Activated T-cell treated with anti-CD3 and anti-CD28 coated beads, Interleukin-2, amount 50 U/mL, for 24 hours (primary cell): ENCODE measurements around the gene LTBP4.
"Not testable (repeated sequence)": the region's sequence is repeated elsewhere in the genome, so short reads cannot be mapped to it uniquely, and the experiment has no call there.

Experiments
- DNase-seq: peaks from one replicate; pipeline ENCODE4 v3.0.0-alpha.2; 2020
- H3K27ac Mint-ChIP-seq: 2 replicates; pipeline ENCODE4 v1.8.0; 2020; ENCODE audit warnings: mild to moderate bottlenecking, mixed read lengths
- H3K27me3 Mint-ChIP-seq: 2 replicates; pipeline ENCODE4 v1.8.0; 2020; ENCODE audit warnings: mixed read lengths
- H3K36me3 Mint-ChIP-seq: 2 replicates; pipeline ENCODE4 v1.8.0; 2020; ENCODE audit warnings: low read depth, mixed read lengths
- H3K4me1 Mint-ChIP-seq: 2 replicates; pipeline ENCODE4 v1.8.0; 2020; ENCODE audit warnings: low read depth, mixed read lengths
- H3K4me3 Mint-ChIP-seq: 2 replicates; pipeline ENCODE4 v1.8.0; 2020; ENCODE audit warnings: mild to moderate bottlenecking, moderate library complexity, mixed read lengths
- H3K9me3 Mint-ChIP-seq: 2 replicates; pipeline ENCODE4 v1.8.0; 2020; ENCODE audit warnings: mixed read lengths

Gene LTBP4

DNA sequence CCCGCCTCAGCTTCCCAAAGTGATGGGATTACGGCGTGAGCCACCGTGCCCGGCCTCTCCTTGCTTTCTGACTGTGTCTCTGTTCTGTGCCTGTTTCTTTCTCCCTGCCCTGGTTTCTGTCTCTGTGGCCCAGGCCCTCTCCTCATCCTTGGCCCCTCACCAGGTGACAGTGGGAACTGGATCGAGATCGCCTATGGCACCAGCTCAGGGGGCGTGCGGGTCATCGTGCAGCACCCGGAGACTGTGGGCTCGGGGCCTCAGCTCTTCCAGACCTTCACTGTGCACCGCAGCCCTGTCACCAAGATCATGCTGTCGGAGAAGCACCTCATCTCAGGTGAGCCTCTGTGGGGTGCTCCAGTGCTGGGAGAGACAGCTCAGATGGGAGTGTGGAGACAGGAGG is 14.6 kb upstream of the LTBP4 start:
- Mint-ChIP-seq H3K4me1 (peaks cover 8% of the 10 kb centered on the region), H3K9me3 (no peaks in the 10 kb centered on the region), H3K4me3 (no peak overlapping the region), H3K27ac (no peak overlapping the region), H3K27me3 (no peaks in the 10 kb centered on the region), H3K36me3 (peaks cover 83% of the 10 kb centered on the region)
- no peak for DNase-seq

DNA sequence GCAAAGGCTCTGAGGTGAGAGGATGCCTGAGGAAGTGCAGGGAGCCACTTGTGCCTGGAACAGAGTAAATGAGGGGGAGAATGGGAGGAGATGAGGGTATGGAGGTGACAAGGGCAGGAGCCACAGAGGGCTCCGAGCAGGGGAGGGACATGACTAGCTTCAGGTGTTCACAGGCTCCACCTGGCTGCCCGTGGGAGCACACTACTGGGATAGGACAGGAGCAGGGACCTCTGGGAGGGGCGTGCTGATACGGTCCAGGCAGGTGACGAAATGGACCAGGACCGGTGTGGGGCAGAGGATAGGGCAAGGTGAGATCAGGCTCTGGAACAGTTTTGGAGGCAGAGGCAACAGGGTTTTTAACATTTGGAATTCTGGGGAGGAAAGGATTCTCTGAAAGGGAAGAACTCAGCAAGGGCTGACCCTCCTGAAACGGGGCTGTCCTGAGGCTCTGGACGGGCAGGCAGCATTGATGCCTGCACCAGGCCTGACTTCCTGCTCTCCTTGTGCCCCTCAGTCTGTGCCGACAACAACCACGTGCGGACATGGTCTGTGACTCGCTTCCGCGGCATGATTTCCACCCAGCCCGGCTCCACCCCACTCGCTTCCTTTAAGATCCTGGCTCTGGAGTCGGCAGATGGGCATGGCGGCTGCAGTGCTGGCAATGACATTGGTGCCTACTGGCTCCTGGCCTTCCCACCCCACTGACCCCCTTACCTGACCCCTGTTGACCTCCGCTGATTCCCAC is 12.9 kb upstream of the LTBP4 start:
- peaks cover 69% of the 10 kb centered on the region for H3K36me3 Mint-ChIP-seq
- peaks cover 8% of the 10 kb centered on the region for H3K4me1 Mint-ChIP-seq
- no peaks in the 10 kb centered on the region for H3K9me3 Mint-ChIP-seq
- H3K27ac Mint-ChIP-seq: no peak overlapping the region
- H3K27me3 Mint-ChIP-seq: no peaks in the 10 kb centered on the region
- no peak overlapping the region for H3K4me3 Mint-ChIP-seq
- no peak for DNase-seq

DNA sequence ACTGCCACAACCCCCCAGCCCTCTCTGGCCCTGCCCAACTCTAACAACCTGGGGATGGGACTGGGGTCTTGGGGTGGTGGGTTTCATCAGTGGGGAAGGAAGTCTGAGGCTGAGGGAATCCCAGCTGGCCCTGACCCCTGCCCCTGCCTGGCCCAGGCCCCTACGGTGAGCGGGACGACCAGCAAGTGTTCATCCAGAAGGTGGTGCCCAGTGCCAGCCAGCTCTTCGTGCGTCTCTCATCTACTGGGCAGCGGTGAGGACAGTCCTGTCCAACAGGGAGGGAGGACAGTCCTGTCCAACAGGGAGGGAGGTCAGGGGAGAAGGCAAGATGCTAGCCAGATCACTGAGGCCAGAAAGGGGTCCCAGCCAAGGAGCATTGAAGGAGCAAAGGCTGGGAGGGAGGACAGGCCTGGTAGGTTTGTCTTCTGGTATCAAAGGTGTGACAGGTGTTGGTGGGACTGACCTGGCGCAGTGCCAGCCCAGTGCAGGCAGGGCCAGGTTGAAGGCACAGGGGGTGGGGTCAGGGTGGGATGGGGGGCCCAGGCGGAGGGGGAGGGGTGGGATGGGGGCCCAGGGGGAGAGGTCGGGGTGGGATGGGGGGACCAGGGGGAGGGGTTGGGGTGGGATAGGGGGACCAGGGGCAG is 12.1 kb upstream of the LTBP4 start:
- peaks cover 8% of the 10 kb centered on the region for H3K4me1 Mint-ChIP-seq
- peaks cover 63% of the 10 kb centered on the region for H3K36me3 Mint-ChIP-seq
- no peak for DNase-seq
- H3K9me3 Mint-ChIP-seq: no peaks in the 10 kb centered on the region
- no peaks in the 10 kb centered on the region for H3K27me3 Mint-ChIP-seq
- H3K27ac Mint-ChIP-seq: no peak overlapping the region
- no peak overlapping the region for H3K4me3 Mint-ChIP-seq

DNA sequence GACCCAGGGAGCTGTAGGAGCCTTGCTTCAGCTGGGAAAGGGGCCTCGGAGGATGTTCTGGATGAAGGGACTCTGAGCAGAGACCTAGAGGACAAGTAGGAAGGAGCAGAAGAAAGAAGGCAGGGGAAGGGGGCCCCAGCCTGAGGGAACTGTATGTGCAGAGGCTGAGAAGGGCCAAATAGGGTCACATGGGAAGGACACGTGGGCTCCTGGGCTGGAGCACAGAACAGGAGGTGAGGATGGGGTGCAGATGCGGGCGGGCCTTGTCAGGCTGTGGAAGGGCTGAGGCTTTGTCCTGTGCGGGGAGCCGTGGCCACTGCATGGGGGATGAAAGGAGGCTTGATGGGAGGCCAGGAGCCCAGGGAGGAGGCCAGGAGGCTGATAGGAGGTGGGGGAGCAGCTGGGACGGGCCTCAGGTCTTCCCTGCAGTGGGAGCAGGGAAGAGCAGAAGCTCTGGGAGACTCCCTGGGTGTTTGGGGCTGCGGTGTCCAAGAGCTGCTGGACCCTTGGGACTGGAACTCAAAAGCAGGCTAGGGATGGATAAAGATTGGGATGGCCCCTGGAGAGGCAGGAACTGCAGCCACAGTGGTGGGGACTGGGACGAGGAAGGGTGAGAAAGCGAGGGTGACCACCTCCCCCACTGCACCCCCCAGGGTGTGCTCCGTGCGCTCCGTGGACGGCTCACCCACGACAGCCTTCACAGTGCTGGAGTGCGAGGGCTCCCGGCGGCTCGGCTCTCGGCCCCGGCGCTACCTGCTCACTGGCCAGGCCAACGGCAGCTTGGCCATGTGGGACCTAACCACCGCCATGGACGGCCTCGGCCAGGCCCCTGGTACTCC is 11.4 kb upstream of the LTBP4 start:
- H3K9me3 Mint-ChIP-seq: no peaks in the 10 kb centered on the region
- no peak overlapping the region for H3K27ac Mint-ChIP-seq
- peaks cover 16% of the 10 kb centered on the region for H3K4me1 Mint-ChIP-seq
- no peak for DNase-seq
- no peaks in the 10 kb centered on the region for H3K27me3 Mint-ChIP-seq
- peaks cover 55% of the 10 kb centered on the region for H3K36me3 Mint-ChIP-seq
- H3K4me3 Mint-ChIP-seq: no peak overlapping the region

DNA sequence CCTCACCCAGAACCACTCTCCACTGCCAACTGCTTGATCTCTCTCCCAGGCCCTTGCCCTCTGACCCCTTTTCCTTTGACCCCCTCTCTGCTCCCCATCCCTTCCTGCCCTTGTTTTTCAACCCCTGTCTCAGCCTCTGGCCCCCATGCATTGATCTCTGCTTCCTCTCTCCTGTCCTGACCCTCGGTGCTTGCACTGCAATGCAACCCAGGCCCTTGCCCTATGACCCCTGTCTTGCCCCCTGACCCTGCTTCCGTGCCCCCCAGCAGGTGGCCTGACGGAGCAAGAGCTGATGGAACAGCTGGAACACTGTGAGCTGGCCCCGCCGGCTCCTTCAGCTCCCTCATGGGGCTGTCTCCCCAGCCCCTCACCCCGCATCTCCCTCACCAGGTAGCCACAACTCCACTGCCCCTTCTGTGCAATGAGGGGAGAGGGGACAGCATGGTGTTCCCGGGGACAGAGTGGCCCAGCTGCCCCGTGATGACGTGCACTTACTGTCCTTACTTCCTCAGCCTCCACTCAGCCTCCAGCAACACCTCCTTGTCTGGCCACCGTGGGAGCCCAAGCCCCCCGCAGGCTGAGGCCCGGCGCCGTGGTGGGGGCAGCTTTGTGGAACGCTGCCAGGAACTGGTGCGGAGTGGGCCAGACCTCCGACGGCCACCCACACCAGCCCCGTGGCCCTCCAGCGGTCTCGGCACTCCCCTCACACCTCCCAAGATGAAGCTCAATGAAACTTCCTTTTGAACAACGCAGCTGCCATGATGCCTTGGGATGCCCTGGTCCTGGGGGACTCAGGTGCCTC is 10.5 kb upstream of the LTBP4 start:
- Mint-ChIP-seq H3K4me3 (no peak overlapping the region), H3K36me3 (peaks cover 47% of the 10 kb centered on the region)

DNA sequence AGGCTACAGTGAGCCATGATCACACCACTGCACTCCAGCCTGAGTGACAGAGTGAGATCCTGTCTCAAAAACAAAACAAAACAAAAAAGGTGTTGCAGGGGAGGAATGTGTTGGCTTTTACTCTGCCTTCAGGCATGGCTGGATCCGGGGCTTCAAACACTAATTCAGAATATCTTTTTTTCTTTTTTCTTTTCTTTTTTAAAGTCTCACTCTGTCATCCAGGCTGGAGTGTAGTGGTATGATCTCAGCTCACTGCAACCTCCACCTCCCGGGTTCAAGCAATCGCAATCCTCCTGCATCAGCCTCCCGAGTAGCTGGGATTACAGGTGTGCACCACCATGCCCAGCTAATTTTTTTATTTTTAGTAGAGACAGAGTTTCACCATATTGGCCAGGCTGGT is 9.4 kb upstream of the LTBP4 start:
- not testable (repeated sequence) for H3K27me3 Mint-ChIP-seq, H3K27ac Mint-ChIP-seq, H3K9me3 Mint-ChIP-seq, H3K4me3 Mint-ChIP-seq, DNase-seq
- H3K4me1 Mint-ChIP-seq: peaks cover 11% of the 10 kb centered on the region
- peaks cover 36% of the 10 kb centered on the region for H3K36me3 Mint-ChIP-seq

More for the DNA sequence above, 10.5 kb upstream of the LTBP4 start:
- no peaks in the 10 kb centered on the region for H3K9me3 Mint-ChIP-seq
- no peak for DNase-seq
- H3K27me3 Mint-ChIP-seq: no peaks in the 10 kb centered on the region
- peak overlapping the region; percentile 31 for H3K27ac Mint-ChIP-seq
- peaks cover 18% of the 10 kb centered on the region for H3K4me1 Mint-ChIP-seq

DNA sequence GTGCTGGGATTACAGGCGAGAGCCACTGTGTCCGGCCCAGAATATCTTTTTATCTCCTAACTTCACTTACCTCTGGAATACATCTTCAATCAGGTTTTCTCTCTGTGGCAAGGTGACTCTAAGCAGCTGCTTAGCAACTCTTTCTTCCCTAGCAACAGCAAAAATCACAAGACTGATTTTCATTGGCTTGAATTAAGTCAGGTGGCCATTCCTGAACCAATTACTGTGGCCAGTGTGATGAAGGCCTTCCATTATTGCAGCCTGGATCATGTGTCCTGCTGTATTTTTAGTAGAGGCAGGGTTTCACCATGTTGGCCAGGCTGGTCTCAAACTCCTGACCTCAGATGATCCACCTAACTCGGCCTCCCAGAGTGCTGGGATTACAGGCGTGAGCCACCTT is 9.0 kb upstream of the LTBP4 start:
- peaks cover 9% of the 10 kb centered on the region for H3K27me3 Mint-ChIP-seq
- peaks cover 11% of the 10 kb centered on the region for H3K4me1 Mint-ChIP-seq
- H3K36me3 Mint-ChIP-seq: peaks cover 32% of the 10 kb centered on the region
- H3K27ac Mint-ChIP-seq: no peak overlapping the region
- no peak overlapping the region for H3K4me3 Mint-ChIP-seq
- no peaks in the 10 kb centered on the region for H3K9me3 Mint-ChIP-seq
- no peak for DNase-seq

DNA sequence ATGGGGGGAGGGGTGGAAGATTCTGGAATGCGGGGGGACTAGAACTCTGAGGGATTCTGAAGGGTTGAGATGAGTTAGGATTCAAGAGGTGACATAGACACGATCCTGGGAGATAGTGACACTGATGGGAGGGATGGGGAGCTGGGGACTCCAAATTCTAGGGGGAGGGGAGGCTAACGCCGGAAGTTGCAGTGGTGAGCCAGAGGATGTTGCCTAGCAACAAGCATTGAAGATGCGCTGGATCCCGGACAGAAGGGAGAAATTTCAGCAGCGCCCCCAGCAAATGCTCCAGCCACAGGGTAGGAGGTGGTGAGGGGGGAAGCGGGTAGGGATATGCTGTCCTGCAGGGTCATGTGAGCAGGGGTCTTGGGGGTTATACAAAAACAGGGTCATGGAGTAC is 6.9 kb upstream of the LTBP4 start:
- Mint-ChIP-seq H3K9me3 (no peaks in the 10 kb centered on the region), H3K36me3 (peaks cover 16% of the 10 kb centered on the region), H3K4me3 (no peak overlapping the region), H3K27me3 (peaks cover 26% of the 10 kb centered on the region), H3K27ac (no peak overlapping the region), H3K4me1 (peaks cover 27% of the 10 kb centered on the region)
- no peak for DNase-seq

DNA sequence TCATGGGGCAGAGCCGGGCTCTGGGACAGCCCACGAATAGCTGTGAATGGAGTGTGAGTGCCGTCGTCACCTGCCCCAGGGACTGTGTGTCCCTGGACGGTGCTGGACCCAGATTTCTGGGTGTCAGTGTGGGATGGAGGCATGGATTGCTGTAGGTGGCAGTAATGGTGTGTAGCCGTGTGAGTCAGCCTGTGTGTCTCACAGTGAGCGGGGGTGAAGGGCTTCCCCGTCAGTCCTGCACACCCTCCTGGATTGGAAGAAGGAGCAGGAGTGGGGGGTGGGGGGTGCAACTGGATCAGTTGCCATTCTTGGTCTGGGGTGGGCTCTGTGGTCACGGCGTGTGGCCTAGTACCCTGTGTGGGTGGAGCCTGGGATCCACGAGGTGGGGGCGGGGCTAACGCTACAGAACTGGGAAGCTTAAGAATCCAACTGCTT is 6.5 kb upstream of the LTBP4 start:
- Mint-ChIP-seq H3K27me3 (peaks cover 30% of the 10 kb centered on the region), H3K4me1 (peaks cover 31% of the 10 kb centered on the region), H3K9me3 (no peaks in the 10 kb centered on the region), H3K36me3 (peaks cover 13% of the 10 kb centered on the region), H3K4me3 (no peak overlapping the region), H3K27ac (no peak overlapping the region)
- DNase-seq: no peak

DNA sequence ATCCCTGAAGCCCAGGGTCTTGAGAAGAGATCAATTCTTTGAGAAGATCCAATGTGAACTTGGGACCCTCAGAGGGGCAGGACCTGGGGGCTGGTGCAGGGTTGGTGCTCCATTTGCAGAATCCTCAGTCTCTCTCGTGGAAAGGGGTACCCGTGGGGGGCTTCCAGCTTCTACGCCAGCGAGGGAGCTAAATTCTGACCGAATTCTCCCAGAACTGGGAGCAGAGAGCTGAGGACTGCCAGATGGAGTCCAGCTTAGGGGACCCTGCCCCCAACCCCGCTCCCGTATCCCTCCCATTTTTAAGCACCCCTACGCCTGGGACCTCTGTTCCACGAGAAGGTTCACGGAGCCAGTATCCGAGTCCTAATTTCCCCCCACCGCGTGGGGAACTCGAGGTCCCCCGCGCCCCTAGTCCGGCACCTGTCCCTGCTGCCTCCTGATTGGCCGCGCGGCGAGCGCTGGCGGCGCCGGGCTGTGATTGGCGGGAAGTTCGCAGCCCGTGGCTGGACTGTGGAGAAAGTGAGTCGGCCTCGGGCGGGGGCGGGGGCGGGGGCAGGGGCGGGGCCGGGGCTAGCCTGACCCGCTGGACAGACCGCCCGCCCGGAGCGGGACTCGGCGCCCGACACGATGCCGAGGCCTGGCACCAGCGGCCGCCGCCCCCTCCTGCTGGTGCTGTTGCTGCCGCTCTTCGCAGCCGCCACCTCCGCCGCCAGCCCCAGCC is 4.4 kb upstream of the LTBP4 start:
- Mint-ChIP-seq H3K27me3 (peaks cover 43% of the 10 kb centered on the region), H3K36me3 (no peaks in the 10 kb centered on the region), H3K27ac (no peak overlapping the region), H3K4me1 (peaks cover 42% of the 10 kb centered on the region), H3K4me3 (no peak overlapping the region), H3K9me3 (no peaks in the 10 kb centered on the region)
- no peak for DNase-seq

DNA sequence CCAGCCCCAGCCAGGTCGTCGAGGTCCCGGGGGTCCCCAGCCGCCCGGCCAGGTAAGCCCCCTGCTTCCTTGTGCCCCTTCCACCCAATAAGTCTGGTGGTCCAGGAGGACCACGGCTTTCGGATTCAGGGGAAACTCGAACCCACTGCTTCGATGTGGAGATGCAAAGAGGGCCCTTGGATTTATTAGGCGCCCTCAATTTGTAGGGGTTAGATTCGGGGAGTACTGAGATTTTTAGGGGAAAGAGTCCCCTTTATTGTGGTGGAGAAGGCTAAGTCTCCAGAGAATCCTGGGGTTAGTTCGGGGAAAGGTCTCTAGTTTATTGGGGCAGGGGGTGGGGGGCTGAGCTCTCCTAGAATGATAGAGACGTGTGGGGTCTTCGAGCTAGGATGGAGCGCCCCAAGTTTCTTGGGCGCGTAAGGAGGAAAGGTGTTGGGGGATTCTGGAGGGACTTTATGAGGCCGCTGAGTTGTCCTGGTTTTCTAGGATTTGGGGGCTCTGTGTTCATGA is 3.8 kb upstream of the LTBP4 start:
- Mint-ChIP-seq H3K9me3 (no peaks in the 10 kb centered on the region), H3K36me3 (no peaks in the 10 kb centered on the region), H3K4me3 (peak overlapping the region; percentile 42), H3K27me3 (peaks cover 45% of the 10 kb centered on the region), H3K4me1 (peaks cover 44% of the 10 kb centered on the region), H3K27ac (no peak overlapping the region)
- no peak for DNase-seq

DNA sequence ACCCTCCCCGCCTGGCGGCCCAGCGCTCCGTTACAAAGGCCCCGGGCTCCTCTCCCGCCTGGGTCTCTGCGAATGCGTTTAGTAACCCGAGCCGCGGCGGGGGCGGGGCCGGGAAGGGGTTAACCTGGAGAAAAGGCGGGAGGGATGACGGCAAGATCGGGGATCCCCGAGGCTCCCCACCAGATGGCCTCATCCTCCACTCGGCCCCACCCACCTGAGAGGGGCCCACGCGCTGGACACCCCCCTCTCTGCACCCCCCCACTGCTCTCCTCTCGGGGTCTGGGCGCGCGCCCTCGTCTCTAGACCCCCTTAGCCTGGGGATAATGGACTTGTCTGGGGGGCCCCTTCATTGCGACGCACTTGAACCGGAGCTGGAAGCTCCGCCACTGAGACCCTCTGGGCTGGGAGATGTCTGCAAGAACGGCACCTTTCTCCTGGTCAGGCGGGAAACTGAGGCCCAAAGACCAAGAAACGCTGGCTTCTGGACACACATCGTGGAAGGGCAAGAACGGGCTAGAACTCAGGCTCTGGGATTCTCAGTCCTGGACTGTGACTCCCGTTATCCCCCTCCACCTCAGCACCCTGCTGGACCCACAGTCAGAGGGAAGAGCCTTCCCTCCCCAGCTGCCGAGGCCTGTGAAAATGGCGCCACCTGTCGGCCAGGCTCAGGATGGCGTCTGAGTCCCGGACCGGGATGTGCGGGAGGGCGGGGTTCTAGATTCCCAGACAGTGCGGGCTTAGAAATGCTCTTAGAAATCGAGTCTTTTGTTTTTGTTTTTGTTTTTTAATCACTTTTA is 2.9 kb upstream of the LTBP4 start:
- peak overlapping the region; percentile 33 for H3K4me3 Mint-ChIP-seq
- peak; percentile 92 for DNase-seq
- peaks cover 45% of the 10 kb centered on the region for H3K27me3 Mint-ChIP-seq
- peaks cover 53% of the 10 kb centered on the region for H3K4me1 Mint-ChIP-seq
- H3K36me3 Mint-ChIP-seq: no peaks in the 10 kb centered on the region
- H3K9me3 Mint-ChIP-seq: no peaks in the 10 kb centered on the region
- H3K27ac Mint-ChIP-seq: no peak overlapping the region

DNA sequence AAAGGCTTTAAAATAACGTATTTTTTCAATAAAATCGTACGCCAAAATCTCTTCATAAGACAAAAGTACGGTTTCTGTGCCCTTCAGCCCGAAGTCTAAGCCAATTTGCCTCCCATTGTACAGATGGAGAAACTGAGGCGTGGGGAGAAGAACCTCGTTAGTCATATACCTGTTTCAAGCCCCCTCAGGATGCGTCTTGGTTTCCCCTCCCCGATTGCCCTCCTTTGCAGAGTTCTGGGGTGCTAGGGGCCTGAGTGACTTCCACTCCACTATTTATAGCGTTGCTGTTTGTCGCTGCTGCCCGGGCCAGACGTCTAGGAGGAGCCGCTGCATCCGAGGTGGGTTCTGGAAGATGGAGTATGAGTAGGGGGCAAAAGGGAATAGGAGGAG is 2.3 kb upstream of the LTBP4 start:
- Mint-ChIP-seq H3K4me1 (peaks cover 59% of the 10 kb centered on the region), H3K27ac (no peak overlapping the region), H3K27me3 (peaks cover 45% of the 10 kb centered on the region), H3K4me3 (no peak overlapping the region), H3K36me3 (no peaks in the 10 kb centered on the region), H3K9me3 (no peaks in the 10 kb centered on the region)
- DNase-seq: peak; percentile 47
